PC-3 (cell line): ENCODE data around the gene CNTNAP2. TPM values are rescaled to one million over a fixed set of nuclear protein-coding genes. Genes with fewer than 3 reads are reported as not detected.

Experiments
- ATAC-seq: fragments of 200-7000 bp; cut with Tn5 transposase; 2 replicates; pipeline ENCODE4 v1.9.1; 2020; ENCODE audit warnings: mild to moderate bottlenecking, moderate library complexity
- BruUV-seq: library from RNA; stranded (reverse); fragments of 400-500 nt; replicated peaks from 2 replicates; lab custom pipeline; 2021; lab: Mats Ljungman, UMichigan
- CTCF ChIA-PET: fragments of 300-600 bp; sonication (Branson Sonifier 250); formaldehyde crosslinking; loops from one replicate; lab custom pipeline; 2022; ENCODE audit warnings: antibody characterized with exemption; lab: Charles Lee
- POLR2A ChIA-PET: fragments of 300-600 bp; sonication (Branson Sonifier 250); formaldehyde crosslinking; loops from one replicate; lab custom pipeline; 2022; ENCODE audit warnings: antibody characterized with exemption; ENCODE audit not compliant: unreplicated experiment; lab: Charles Lee
- DNase-seq: peaks from one replicate; pipeline ENCODE4 v3.0.0-alpha.2; 2015
- H2AFZ ChIP-seq: fragments of 300-600 bp; sonication (generic); 2 replicates; pipeline ENCODE4 v1.6.0; 2016; ENCODE audit warnings: antibody characterized with exemption, low read length
- H3F3A ChIP-seq: fragments of 300-600 bp; sonication (generic); one replicate; pipeline ENCODE4 v1.6.0; 2017; ENCODE audit warnings: antibody characterized with exemption, low read length, control low read depth, mild to moderate bottlenecking; ENCODE audit not compliant: unreplicated experiment
- H3K27ac ChIP-seq: fragments of 300-600 bp; sonication (generic); 2 replicates; pipeline ENCODE4 v1.5.1; 2016; ENCODE audit warnings: mild to moderate bottlenecking, low read length
- H3K27me3 ChIP-seq: fragments of 300-600 bp; sonication (generic); 2 replicates; pipeline ENCODE4 v1.6.1; 2016; ENCODE audit warnings: low read length, mixed read lengths
- H3K36me3 ChIP-seq: fragments of 300-600 bp; sonication (generic); 2 replicates; pipeline ENCODE4 v1.6.1; 2016; ENCODE audit warnings: low read depth, mixed run types, low read length, mixed read lengths
- H3K4me1 ChIP-seq: fragments of 300-600 bp; sonication (generic); 2 replicates; pipeline ENCODE4 v1.5.1; 2016; ENCODE audit warnings: low read length; ENCODE audit not compliant: insufficient read depth
- H3K4me2 ChIP-seq: fragments of 300-600 bp; sonication (generic); 2 replicates; pipeline ENCODE4 v1.6.0; 2016; ENCODE audit warnings: low read length
- H3K4me3 ChIP-seq: fragments of 300-600 bp; sonication (generic); 2 replicates; pipeline ENCODE4 v1.5.1; 2016; ENCODE audit warnings: mild to moderate bottlenecking, low read length, mixed read lengths
- H3K79me2 ChIP-seq: fragments of 300-600 bp; sonication (generic); 2 replicates; pipeline ENCODE4 v1.6.1; 2017; ENCODE audit warnings: low read length, mixed read lengths
- H3K9ac ChIP-seq: fragments of 300-600 bp; sonication (generic); 2 replicates; pipeline ENCODE4 v1.6.0; 2016; ENCODE audit warnings: mild to moderate bottlenecking, low read length
- H3K9me2 ChIP-seq: fragments of 300-600 bp; sonication (generic); replicated peaks from 2 replicates; pipeline ENCODE4 v1.6.1; 2016; ENCODE audit warnings: mixed run types, low read length, mixed read lengths
- H3K9me3 ChIP-seq: fragments of 300-600 bp; sonication (generic); 2 replicates; pipeline ENCODE4 v1.6.1; 2016; ENCODE audit warnings: low read length, mixed read lengths
- H4K20me1 ChIP-seq: fragments of 300-600 bp; sonication (generic); 2 replicates; pipeline ENCODE4 v1.6.1; 2016; ENCODE audit warnings: low read length, mixed read lengths
- EZH2 ChIP-seq: fragments of 300-600 bp; sonication (generic); IDR thresholded peaks from one replicate; pipeline ENCODE4 v1.6.1; 2017; ENCODE audit warnings: antibody characterized with exemption, mild to moderate bottlenecking, low read length; ENCODE audit not compliant: unreplicated experiment
- EZH2phosphoT487 ChIP-seq: fragments of 300-600 bp; sonication (generic); IDR thresholded peaks from 2 replicates; pipeline ENCODE4 v1.6.1; 2018; ENCODE audit warnings: mild to moderate bottlenecking, antibody characterized with exemption, low read length, borderline replicate concordance
- intact Hi-C: fragments of 100-400 bp; cut with micrococcal nuclease; formaldehyde crosslinking; loops from 2 replicates; pipeline ENCODE4 v1.9.0; 2023
- total RNA-seq: library from RNA; depleted of rRNA; stranded (reverse); fragments of >200 nt; gene quantifications from 2 replicates; pipeline ENCODE4 v1.2.3, GENCODE V29; 2014
- TF ChIP-seq, protein P1 (sequence below): fragments of 300-600 bp; sonication (generic); conservative IDR thresholded peaks from 2 replicates; pipeline ENCODE4 v1.5.1; 2017; ENCODE audit warnings: antibody characterized with exemption, low read depth, mild to moderate bottlenecking, low read length

CNTNAP2 gene
- total RNA-seq, 1 experiment from 2014 or later = 1.5 TPM

DNA sequence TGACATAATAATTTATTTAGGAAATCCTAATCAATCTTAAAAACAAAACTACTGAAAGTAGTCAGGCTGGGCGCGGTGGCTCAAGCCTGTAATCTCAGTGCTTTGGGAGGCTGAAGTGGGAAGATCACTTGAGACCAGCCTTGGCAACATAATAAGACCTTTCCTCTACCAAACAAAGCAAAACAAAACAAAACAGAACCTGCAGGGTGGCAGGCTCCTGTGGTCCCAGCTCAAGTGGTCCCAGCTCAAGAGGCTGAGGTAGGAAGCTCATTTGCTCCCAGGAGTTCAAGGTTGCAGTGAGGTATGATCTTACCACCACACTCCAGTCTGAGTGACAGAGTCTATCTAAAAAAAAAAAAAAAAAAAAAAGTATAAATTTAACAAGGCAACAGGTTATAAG, 748.0 kb downstream of the CNTNAP2 start:
- intact Hi-C loops = no loop called here
- no peaks in the 10 kb centered on the region for H3K79me2 ChIP-seq
- no peak overlapping the region for H3K27ac ChIP-seq
- no peak for DNase-seq
- TF ChIP-seq, protein P1, sequence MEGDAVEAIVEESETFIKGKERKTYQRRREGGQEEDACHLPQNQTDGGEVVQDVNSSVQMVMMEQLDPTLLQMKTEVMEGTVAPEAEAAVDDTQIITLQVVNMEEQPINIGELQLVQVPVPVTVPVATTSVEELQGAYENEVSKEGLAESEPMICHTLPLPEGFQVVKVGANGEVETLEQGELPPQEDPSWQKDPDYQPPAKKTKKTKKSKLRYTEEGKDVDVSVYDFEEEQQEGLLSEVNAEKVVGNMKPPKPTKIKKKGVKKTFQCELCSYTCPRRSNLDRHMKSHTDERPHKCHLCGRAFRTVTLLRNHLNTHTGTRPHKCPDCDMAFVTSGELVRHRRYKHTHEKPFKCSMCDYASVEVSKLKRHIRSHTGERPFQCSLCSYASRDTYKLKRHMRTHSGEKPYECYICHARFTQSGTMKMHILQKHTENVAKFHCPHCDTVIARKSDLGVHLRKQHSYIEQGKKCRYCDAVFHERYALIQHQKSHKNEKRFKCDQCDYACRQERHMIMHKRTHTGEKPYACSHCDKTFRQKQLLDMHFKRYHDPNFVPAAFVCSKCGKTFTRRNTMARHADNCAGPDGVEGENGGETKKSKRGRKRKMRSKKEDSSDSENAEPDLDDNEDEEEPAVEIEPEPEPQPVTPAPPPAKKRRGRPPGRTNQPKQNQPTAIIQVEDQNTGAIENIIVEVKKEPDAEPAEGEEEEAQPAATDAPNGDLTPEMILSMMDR = no peak
- no peak for TF ChIP-seq EZH2
- TF ChIP-seq EZH2phosphoT487 = no peak
- no peak for ATAC-seq
- H3K9ac ChIP-seq = no peak overlapping the region
- H3K4me3 ChIP-seq = no peak overlapping the region
- H3K4me1 ChIP-seq = no peaks in the 10 kb centered on the region
- H4K20me1 ChIP-seq = no peaks in the 10 kb centered on the region
- H3F3A ChIP-seq = no peaks in the 10 kb centered on the region
- H2AFZ ChIP-seq = no peak overlapping the region
- no peaks in the 10 kb centered on the region for H3K9me3 ChIP-seq
- no peak overlapping the region for H3K4me2 ChIP-seq
- ChIA-PET CTCF (no interaction called here), POLR2A (no interaction called here)
- BruUV-seq = no TSS peak
- H3K27me3 ChIP-seq = no peaks in the 10 kb centered on the region
- no peaks in the 10 kb centered on the region for H3K9me2 ChIP-seq
- H3K36me3 ChIP-seq = no peaks in the 10 kb centered on the region

- no peak for ATAC-seq
- no peak for DNase-seq
- H3K9me2 ChIP-seq = no peaks in the 10 kb centered on the region
- intact Hi-C loops = no loop called here
- no peaks in the 10 kb centered on the region for H3K4me1 ChIP-seq
- H3K27ac ChIP-seq = no peak overlapping the region
- ChIA-PET CTCF (no interaction called here), POLR2A (no interaction called here)
- H3K4me2 ChIP-seq = no peak overlapping the region
- H3K4me3 ChIP-seq = no peak overlapping the region
- no peaks in the 10 kb centered on the region for H4K20me1 ChIP-seq
- no peak overlapping the region for H3K9ac ChIP-seq
- no peak overlapping the region for H2AFZ ChIP-seq
- no peaks in the 10 kb centered on the region for H3K79me2 ChIP-seq
- TF ChIP-seq, protein P1 = no peak
- no peak for TF ChIP-seq EZH2phosphoT487
- TF ChIP-seq EZH2 = no peak
- H3K9me3 ChIP-seq = no peaks in the 10 kb centered on the region
- H3F3A ChIP-seq = no peaks in the 10 kb centered on the region
- no peaks in the 10 kb centered on the region for H3K27me3 ChIP-seq
- no peaks in the 10 kb centered on the region for H3K36me3 ChIP-seq
- BruUV-seq = no TSS peak
Measured at GRCh38 chr7:146865696-146866095, 749.1 kb downstream of the CNTNAP2 start.

GRCh38 chr7:146874722-146875121, 758.1 kb downstream of the CNTNAP2 start:
- H3K27me3 ChIP-seq = no peaks in the 10 kb centered on the region
- intact Hi-C loops = no loop called here
- ATAC-seq (no peak), DNase-seq (no peak)
- no TSS peak for BruUV-seq
- no peak for TF ChIP-seq EZH2phosphoT487
- H3K9me2 ChIP-seq = no peaks in the 10 kb centered on the region
- no peaks in the 10 kb centered on the region for H3K79me2 ChIP-seq
- H3K4me1 ChIP-seq = no peaks in the 10 kb centered on the region
- ChIA-PET CTCF (no interaction called here), POLR2A (no interaction called here)
- no peak overlapping the region for H3K27ac ChIP-seq
- H3F3A ChIP-seq = no peaks in the 10 kb centered on the region
- no peak overlapping the region for H3K4me2 ChIP-seq
- no peak overlapping the region for H3K9ac ChIP-seq
- H3K9me3 ChIP-seq = no peaks in the 10 kb centered on the region
- H3K36me3 ChIP-seq = no peaks in the 10 kb centered on the region
- no peak overlapping the region for H3K4me3 ChIP-seq
- no peaks in the 10 kb centered on the region for H4K20me1 ChIP-seq
- no peak overlapping the region for H2AFZ ChIP-seq
